GM18951 (cell line): ENCODE results near the gene LEO1.

ENCODE experiments used
- POLR2A ChIP-seq: IDR thresholded peaks from 4 replicates; pipeline ENCODE4 v1.6.1; 2011; ENCODE audit warnings: mild to moderate bottlenecking; ENCODE audit not compliant: insufficient read length, insufficient read depth; ENCODE audit errors: extremely low read depth
- in situ Hi-C: fragments of 300-500 bp; cut with MboI; formaldehyde crosslinking; loops from one replicate; pipeline ENCODE4 v1.12.0; 2022; ENCODE audit warnings: low sequenced_read_pairs, mixed read lengths, inconsistent platforms; ENCODE audit not compliant: unreplicated experiment

Gene LEO1

GRCh38 chr15:51931638-51932037 lies 39.9 kb downstream of the LEO1 start:
- in situ Hi-C loops = no loop called here
- TF ChIP-seq POLR2A = no peak

- no peak for TF ChIP-seq POLR2A
- in situ Hi-C loops = no loop called here
These were observed 40.6 kb downstream of the LEO1 start for GRCh38 chr15:51931016-51931415.

DNA sequence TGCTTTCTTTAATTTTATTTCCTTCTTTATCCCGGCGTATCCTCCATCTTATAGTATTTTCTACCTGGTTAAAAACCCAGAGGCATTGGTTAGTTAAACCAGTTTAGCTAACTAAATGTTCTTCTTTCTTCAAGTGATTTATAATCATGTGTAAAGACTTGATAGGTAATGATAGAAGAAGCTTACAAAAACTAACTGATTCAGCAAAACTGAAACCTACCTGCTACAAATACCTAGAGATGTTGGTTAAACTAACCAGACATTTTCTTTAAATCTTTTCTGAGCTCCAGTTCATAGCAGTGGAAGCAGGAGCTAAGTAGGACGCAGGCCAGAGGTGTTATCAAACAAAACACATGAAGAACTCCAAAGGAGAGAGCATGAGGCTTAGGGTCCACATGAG lies 44.8 kb downstream of the LEO1 start:
- in situ Hi-C loops = no loop called here
- no peak for TF ChIP-seq POLR2A

- TF ChIP-seq POLR2A = no peak
- in situ Hi-C loops = no loop called here
These were observed 47.2 kb downstream of the LEO1 start for GRCh38 chr15:51924156-51925068.

DNA sequence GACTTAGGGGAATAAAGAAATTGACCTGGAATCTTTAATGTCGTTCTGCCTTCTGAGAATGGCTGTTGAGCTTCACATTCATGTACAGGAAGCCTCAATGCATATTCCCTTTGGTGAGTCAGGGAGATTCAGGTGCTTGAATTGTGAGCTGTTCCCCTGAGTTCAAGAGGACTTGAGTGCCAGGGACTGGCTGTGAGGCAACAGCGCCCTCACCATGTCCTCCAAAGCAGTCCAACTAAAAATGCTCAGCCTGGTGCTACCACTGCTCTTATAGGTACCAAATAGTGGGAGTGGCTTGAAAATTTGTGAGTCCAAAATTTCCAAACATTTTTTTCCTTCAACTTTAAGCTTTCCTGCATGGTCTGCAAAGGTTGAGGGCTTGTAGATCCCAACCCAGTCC lies 54.1 kb downstream of the LEO1 start:
- in situ Hi-C loops = no loop called here
- TF ChIP-seq POLR2A = no peak

DNA sequence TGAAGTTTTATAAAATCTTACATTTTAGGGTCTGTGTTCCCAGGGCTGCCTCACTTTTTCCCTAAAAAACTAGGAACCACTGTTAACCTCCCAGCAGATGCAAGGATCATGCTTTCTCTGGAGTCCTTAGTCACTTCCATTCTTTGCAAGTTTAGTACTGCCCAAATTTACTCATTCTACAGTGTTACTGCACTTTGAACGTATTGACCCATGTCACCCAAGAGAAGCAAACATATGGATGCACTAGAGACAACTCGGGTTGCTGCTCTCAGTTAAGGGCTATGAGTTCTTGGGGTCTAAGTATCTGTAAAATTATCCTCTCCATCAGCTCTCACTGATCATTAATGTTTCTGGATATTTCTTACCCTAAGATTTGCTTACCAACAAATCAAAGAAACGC lies 59.0 kb downstream of the LEO1 start:
- in situ Hi-C loops = no loop called here
- TF ChIP-seq POLR2A = no peak

GRCh38 chr15:51909584-51909983 lies 62.0 kb downstream of the LEO1 start:
- in situ Hi-C loops = no loop called here
- TF ChIP-seq POLR2A = no peak

- in situ Hi-C loops = no loop called here
These were observed 63.3 kb downstream of the LEO1 start for GRCh38 chr15:51908316-51908715.

GRCh38 chr15:51907136-51907862 lies 64.3 kb downstream of the LEO1 start:
- TF ChIP-seq POLR2A = no peak
- in situ Hi-C loops = no loop called here

More at GRCh38 chr15:51908316-51908715, 63.3 kb downstream of the LEO1 start:
- no peak for TF ChIP-seq POLR2A

GRCh38 chr15:51904931-51905330 lies 66.6 kb downstream of the LEO1 start:
- in situ Hi-C loops = no loop called here
- no peak for TF ChIP-seq POLR2A

- no peak for TF ChIP-seq POLR2A
- in situ Hi-C loops = no loop called here
These were observed 67.2 kb downstream of the LEO1 start for GRCh38 chr15:51904421-51904820.

DNA sequence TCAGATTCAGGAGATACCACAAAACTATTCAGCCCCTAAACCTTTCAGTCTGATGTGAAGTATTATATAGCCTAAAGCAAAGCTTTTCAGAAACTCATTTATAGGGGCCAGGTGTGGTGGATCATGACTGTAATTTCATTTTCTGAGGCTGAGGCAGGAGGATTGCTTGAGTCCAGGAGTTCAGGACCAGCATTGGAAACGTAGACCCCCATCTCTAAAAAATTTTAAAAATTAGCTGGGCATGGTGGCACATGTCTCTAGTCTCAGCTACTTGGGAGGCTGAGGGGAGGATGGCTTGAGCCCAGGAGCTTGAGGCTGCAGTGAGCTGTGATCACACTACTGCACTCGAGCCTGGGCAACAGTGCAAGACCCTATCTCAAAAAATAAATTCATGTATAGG lies 82.1 kb downstream of the LEO1 start:
- in situ Hi-C loops = no loop called here
- TF ChIP-seq POLR2A = no peak

GRCh38 chr15:51888593-51889195 lies 82.9 kb downstream of the LEO1 start:
- TF ChIP-seq POLR2A = no peak
- in situ Hi-C loops = no loop called here
